Measurements from ENCODE around the gene STOML2.

GRCh38 chr9:35107297-35108290, 4.7 kb upstream of the STOML2 start:
- TF ChIP-seq CTCF (IDR thresholded peaks at IDR 0.05) (no peak), POLR2A (IDR thresholded peaks at IDR 0.05) (no peak)
